ENCODE data around the gene TNFAIP6.

TNFAIP6 gene

DNA sequence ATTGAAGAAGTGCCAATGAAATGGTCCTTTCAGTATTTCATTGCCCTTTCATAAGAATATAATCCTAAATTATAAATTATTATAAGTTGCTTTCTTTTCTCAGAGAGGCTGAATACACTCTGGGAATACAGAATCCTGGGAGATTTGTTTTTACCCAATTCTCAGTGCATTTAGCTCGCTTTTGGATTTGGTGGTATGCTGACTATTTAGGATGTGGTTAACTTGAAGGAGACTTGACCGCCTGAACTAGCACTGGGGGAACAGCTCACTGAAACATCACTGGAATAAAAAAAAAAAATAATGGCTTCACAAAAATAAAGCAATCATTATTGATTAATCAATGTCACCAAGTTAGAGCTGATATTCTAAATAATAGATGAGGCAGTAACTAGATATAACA is 10.2 kb downstream of the TNFAIP6 start:
- H3K79me2 ChIP-seq (ENCODE audit: insufficient read depth, low read length), result no peaks in the 10 kb centered on the region
- H3K27me3 ChIP-seq (ENCODE audit: insufficient read depth, low read length, poor library complexity), result no peaks in the 10 kb centered on the region
- no peaks in the 10 kb centered on the region for H3K4me1 ChIP-seq (ENCODE audit: insufficient read depth, low read length)
- H3K27ac ChIP-seq (ENCODE audit: low read length), result no peak overlapping the region
- H3K4me3 ChIP-seq (ENCODE audit: low read depth in 1 of 2, low read length in 2 of 2), result no peak overlapping the region
- TF ChIP-seq EZH2 (IDR thresholded peaks at IDR 0.05; ENCODE audit: borderline replicate concordance, low read depth, low read length, severe bottlenecking), result no peak
- TF ChIP-seq CTCF (IDR thresholded peaks at IDR 0.05; ENCODE audit: borderline replicate concordance, extremely low read depth, low read length, poor library complexity, severe bottlenecking), result no peak
- no peak overlapping the region for H2AFZ ChIP-seq (ENCODE audit: low read depth, low read length)
- no peak overlapping the region for H3K9ac ChIP-seq (ENCODE audit: low read depth, low read length)
- no peak overlapping the region for H3K4me2 ChIP-seq (ENCODE audit: insufficient read depth, low read length)
- H4K20me1 ChIP-seq (ENCODE audit: insufficient read depth, low read length), result no peaks in the 10 kb centered on the region
- ATAC-seq (ENCODE audit: insufficient read depth, low read depth) (no peak), DNase-seq (no peak)
- no peaks in the 10 kb centered on the region for H3K36me3 ChIP-seq (ENCODE audit: insufficient read depth, low read length)
- no peaks in the 10 kb centered on the region for H3K9me3 ChIP-seq (ENCODE audit: insufficient read depth, low read length, severe bottlenecking)

DNA sequence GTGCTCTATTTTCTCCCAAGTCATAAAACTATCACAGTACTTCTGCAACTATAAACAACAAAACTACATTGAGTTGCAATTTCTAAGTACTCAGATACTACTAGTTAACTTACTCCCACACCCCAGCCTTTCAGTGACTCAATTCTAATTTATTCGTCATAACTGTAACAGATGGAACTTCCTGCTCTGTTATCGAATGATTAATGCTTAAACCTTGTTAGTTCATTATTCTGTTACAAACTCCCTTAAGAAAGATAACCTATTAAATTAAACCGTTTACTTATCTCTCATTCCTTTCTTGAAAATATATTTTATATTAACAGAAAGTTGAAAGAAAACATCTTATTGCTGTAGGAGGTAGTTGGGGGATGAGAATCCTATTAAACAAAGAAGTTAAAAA is 17.0 kb downstream of the TNFAIP6 start:
- Histone ChIP-seq H3K27ac (ENCODE audit: low read length) (no peak overlapping the region), H4K20me1 (ENCODE audit: insufficient read depth, low read length) (no peaks in the 10 kb centered on the region), H3K36me3 (ENCODE audit: insufficient read depth, low read length) (no peaks in the 10 kb centered on the region), H3K4me1 (ENCODE audit: insufficient read depth, low read length) (peaks cover 8% of the 10 kb centered on the region; the same call in 1 of the 2 replicates), H3K27me3 (ENCODE audit: insufficient read depth, low read length, poor library complexity) (no peaks in the 10 kb centered on the region), H3K4me3 (ENCODE audit: low read depth in 1 of 2, low read length in 2 of 2) (no peak overlapping the region), H3K4me2 (ENCODE audit: insufficient read depth, low read length) (no peak overlapping the region), H3K9me3 (ENCODE audit: insufficient read depth, low read length, severe bottlenecking) (no peaks in the 10 kb centered on the region), H3K79me2 (ENCODE audit: insufficient read depth, low read length) (no peaks in the 10 kb centered on the region), H3K9ac (ENCODE audit: low read depth, low read length) (no peak overlapping the region), H2AFZ (ENCODE audit: low read depth, low read length) (no peak overlapping the region)
- no peak for ATAC-seq (ENCODE audit: insufficient read depth, low read depth)
- no peak for DNase-seq
- no peak for TF ChIP-seq EZH2 (IDR thresholded peaks at IDR 0.05; ENCODE audit: borderline replicate concordance, low read depth, low read length, severe bottlenecking)
- no peak for TF ChIP-seq CTCF (IDR thresholded peaks at IDR 0.05; ENCODE audit: borderline replicate concordance, extremely low read depth, low read length, poor library complexity, severe bottlenecking)

GRCh38 chr2:151379169-151379568 is 21.8 kb downstream of the TNFAIP6 start:
- Histone ChIP-seq H2AFZ (ENCODE audit: low read depth, low read length) (no peak overlapping the region), H3K9ac (ENCODE audit: low read depth, low read length) (no peak overlapping the region), H3K36me3 (ENCODE audit: insufficient read depth, low read length) (no peaks in the 10 kb centered on the region), H3K4me2 (ENCODE audit: insufficient read depth, low read length) (no peak overlapping the region), H4K20me1 (ENCODE audit: insufficient read depth, low read length) (no peaks in the 10 kb centered on the region), H3K27me3 (ENCODE audit: insufficient read depth, low read length, poor library complexity) (no peaks in the 10 kb centered on the region), H3K79me2 (ENCODE audit: insufficient read depth, low read length) (no peaks in the 10 kb centered on the region), H3K9me3 (ENCODE audit: insufficient read depth, low read length, severe bottlenecking) (no peaks in the 10 kb centered on the region), H3K27ac (ENCODE audit: low read length) (no peak overlapping the region), H3K4me3 (ENCODE audit: low read depth in 1 of 2, low read length in 2 of 2) (no peak overlapping the region), H3K4me1 (ENCODE audit: insufficient read depth, low read length) (peaks cover 8% of the 10 kb centered on the region; the same call in 1 of the 2 replicates)
- TF ChIP-seq CTCF (IDR thresholded peaks at IDR 0.05; ENCODE audit: borderline replicate concordance, extremely low read depth, low read length, poor library complexity, severe bottlenecking) (no peak), EZH2 (IDR thresholded peaks at IDR 0.05; ENCODE audit: borderline replicate concordance, low read depth, low read length, severe bottlenecking) (no peak)
- peak; percentile 36 for DNase-seq
- ATAC-seq (ENCODE audit: insufficient read depth, low read depth), result peak; percentile 93

All from DND-41 (cell line).